NCI-H2081 (cell line): ENCODE measurements around the gene SORCS2.

Experiments used
- DNase-seq, 2 experiments: peaks; one replicate each; lab custom pipeline; 2025; lab: John Stamatoyannopoulos, UW

Gene SORCS2

DNA sequence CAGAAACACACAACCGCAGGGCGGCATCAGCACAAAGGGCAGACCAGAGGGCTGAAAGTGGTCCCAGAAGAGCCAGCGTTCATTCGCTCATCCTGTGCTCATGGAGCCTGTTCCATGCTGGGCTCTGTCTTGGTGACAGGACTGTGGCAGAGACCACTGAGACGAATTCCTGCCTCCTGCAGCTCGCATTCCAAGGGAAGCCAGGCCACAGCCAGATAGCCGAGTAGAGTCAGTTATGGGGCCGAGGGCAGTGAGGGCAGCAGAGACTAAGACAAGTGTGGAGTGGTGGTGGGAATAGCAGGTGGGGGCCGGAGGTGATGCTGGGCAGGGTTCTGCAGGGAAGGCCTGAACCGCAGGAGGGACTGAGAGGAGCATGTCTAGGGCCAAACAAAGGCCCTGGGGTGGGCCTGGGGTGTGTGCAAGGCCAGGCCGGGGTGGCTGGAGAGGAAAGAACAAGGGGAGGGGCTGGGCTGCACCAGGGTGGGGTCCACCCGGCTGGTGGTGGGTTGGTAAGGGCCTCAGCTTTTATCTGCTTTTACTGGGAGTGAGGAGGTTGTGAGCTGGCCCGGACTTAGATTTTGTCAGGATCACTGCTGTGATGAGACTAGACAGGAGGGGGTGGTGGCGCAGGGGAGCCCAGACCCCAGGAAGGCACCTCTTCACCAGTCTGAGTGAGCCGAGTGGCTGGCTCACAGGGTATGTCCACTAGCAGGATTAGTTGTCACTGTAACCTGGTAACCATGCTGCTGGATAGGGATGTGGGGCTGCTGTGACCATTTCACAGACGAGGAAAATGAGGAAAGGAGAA, 236.1 kb downstream of the SORCS2 start:
- DNase-seq = no peak

DNA sequence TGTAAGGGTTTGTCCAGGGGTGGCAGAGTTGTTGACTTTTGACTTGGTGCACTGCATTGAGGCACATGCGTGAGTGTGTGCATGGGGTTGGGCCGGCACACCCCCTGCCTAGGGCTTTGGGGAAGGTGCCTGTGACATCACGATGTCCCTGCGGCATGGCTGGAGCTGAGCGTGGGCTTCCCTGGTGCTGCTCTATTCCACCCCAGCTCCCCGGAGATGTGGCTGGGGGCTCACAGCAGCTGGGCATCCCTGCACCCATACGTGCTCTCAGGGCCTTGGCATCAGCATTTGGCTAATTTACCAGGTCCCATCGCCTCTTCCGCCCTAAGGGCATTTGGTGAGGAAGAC, 236.7 kb downstream of the SORCS2 start:
- no peak for DNase-seq

DNA sequence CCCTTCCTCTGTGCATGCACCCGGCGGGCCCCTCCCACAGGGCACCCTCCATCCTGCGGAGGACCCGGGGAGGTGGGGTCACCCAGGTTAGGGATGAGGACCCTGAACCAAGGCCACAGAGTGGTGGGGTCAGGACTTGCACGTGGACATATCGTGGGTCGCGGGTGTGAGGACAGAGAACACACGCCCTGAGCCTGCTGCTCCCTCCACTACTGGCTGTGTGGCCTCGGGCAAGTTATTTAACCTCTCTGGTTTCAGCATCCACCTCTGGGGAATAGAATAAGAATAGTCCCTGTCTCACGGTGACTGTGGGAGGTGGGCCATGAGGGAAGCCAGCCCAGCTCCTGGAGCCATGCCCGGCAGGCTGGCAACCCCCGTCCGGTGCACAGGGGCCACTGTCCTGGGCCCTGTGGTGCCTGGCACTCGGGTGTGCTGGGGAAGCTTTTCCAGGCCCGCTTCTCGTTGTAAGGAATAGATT, 237.3 kb downstream of the SORCS2 start:
- no peak for DNase-seq

DNA sequence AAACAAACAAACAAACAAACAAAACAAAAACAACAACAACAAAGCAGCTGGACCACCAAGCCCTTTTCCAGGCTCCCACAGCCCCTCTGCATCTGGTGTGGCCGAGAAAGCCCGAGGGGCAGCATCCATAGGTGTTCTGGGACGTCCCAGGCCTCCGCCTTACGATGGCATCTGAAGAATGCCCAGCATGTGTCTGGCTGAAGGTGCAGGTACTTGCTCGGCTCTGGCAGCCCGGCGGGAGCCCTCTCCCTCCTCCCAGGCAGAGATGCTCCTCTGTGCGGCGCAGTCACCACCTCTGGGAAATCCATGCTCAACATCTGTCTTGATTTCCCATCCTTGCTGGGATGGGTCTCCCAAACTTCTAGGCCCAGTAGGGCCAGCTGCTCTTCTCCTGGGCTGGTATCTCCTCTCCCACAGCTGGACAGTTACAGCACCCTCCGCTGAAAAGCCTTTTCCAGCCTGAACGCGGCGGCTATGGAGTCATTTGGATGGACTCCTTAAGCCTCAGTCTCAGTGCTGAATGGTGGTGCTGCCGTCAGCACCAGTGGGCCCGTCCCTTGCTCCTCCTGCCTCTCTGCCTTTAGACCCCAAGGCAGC, 238.1 kb downstream of the SORCS2 start:
- no peak for DNase-seq

DNA sequence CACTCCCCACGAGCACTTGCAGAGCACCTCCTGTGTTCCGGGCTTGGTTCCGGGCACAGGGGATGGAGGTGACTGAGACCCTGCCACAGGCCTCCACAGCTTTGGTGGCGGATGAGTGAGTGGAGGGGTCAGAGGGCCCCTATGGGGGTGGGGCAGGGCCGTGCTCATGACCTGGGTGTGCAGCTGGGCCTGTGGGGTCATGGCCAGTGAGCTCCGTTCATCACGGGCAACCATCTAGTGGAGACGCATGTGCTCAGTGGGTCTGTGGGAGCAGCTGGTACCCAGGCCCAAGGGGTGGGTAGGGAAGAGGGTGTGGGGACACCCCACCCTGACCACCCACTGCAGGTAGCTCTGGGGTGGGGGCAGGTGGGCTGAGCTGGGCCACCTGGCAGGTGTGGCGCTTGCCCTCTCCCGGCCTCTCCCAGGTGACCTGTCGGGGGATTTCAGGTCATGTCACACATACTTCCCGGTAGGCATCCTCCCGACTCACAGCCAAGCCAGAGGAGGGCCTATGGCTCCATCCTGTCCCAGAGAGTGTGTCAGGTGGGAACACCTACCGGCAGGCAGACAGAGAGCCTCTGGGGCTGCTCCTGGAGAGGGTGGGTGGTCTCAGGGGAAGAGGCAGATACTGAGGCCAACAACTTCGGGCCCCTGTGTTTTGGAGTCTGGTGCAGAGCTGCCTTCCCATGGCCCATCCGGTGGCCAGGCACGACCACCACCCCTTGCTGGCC, 238.8 kb downstream of the SORCS2 start:
- DNase-seq = no peak

DNA sequence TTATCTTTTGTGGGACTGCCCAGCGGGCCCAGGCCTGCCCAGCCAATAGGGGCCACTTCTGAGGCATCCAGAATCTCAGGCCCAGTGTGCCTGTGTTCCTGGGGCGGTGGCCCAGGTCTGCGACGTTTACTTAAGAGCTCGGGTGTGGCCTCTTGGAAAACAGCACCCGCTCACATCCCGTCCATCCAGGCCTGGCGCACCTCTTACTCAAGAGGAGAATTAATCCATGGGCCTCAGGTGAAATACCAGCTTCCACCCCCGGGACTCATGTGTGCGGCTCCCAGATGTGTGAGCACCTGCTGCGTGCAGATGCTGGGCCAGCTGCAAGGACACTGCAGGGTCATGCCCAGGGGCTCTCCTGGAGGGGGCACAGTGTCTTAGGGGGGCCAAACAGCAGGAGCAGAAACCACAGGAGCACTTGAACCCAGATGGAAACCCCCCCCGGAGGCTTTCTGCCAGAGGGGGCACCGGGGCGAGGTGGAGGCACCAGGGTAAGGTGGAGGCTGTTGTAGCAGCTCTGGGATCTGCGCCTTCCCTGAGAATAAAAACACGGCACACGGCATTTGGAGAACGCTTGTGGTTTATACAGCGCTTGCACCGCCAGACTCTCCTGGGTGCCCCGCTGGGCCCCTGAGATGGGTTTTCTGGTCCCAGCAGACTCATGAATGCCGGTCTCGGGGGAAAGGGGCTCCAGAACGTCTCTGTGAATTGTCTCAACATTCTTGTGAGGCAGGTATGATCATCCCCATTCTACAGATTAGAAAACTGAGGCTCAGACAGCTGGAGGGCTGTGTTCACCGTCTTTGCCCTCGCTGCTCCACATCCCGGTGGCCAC, 239.6 kb downstream of the SORCS2 start:
- no peak for DNase-seq

DNA sequence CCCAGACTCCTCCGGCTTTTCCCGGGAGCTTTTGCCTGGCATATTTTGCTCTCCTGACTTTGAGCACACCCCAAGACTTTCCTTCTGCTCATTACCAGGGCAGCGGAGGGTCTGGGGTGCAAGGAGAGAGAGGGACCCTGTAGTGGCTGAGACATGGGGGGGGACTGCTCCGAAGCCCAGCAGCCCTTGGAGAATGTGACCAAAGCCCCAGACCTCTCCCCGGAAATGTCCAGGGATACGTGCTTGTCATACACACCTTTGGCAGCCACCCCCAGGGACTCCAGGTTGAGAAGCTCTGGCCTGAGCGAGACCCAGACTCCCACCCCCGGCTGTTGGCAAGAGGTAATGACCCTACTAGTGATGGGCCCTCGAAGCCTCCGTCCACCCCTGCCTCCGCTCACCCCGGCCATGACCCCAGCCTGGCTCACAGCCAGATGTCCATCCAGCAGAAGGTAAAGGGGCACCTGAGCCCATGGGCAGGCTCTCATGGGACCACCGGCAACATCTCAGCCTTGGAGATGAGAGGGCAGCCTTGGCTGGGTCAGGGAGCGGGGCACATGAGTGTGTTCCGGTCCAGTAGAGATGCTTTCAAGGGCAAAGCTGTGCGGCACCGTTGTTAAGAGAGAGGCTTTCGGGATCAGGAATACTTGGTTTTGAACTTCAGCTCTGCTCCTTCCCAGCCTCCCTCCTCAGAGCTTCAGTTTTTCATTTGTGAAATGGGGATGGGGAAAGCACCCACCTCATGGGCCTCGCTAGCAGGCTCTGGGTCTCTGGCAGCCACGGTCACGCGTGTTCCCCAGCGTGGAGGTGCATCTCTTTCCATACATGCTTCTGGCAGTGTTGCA, 240.4 kb downstream of the SORCS2 start:
- DNase-seq = no peak

DNA sequence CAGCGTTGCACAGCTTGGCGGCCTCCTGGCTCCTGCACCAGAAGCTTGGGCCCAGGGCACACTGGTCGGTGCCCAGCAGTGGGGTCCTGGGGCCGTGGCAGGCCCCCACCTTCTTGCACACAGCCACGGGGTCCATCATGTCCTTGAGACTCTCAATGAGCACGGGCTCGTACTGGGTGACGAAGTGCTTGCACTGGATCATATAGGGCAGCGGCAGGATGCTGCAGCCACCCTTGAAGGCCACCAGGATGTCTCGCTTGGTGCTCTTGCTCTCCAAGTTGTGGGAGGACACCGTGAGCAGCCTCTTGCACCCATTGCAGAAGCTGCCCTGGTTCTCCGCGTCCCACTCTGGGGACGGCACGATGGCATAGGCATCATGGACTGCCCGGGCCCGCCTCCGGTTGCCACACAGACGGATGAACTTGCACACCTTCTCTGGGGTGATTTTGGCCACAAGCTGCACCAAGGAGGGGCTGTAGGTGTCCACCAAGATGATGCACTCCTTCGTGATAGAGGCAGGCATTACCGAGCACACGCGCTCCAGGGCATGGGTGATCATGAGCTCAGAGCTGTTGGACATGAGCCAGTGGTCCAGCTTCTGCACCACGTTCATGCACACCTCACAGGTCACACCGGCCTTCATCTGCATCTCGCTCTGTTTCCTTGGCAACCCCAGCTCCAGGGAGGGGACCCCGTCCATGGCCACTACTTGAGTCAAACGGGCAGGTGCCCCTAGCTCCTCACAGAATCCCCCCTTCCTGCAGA, 241.2 kb downstream of the SORCS2 start:
- DNase-seq = no peak

DNA sequence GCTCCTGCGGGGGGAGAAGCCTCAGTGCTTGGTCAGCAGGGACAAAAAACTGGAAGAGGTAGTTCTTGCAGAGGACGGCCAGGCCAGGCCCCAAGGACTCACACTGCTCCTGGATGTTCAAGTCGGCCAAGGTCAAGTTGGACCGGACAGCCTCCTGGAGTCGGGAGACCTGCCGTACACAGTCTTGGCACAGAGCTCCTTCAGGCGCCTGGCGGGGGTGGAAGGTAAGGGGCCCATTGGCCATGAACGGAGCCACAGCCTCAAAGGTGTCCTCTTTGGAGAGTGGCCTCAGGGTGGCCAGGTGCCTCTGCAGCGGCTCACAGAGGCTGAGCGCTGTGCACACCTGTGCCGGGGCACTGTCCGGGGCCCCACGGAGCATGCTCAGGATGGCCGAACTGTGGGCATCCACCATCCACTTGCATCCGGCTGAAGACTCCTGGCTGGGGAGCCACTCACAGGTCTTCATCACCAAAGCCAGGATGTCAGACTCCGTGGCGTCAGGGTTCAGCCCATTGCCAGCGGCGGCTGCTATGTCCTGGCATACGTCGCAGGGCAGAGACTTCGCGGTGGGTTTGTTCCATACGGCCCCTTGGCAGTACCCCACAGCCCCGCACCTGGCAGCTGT, 241.9 kb downstream of the SORCS2 start:
- no peak for DNase-seq

DNA sequence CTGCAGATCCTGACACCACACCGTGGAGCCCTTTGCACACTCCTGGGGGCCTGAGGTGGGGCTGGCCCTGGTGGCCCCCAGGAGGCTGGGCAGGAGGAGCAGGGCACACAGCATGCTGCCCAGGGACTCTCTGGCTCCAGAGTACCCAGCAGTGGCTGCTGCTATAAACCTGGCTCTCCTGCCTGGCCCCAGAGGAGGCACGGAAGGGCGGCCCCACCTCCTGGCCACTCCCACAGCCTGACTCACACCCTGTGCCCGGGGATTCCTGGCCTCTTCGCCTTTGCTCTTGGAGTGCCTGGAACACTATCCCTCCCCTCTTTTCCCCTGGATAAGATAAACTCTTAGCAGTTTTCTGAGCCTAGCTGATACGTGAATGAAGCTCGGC, 242.4 kb downstream of the SORCS2 start, which contains the start of gene PSAPL1:
Gene PSAPL1, minus strand, starts transcription at position 165 of the 385 bp plus-strand sequence. Its CDS starts 51 bp downstream, at position 114.
- no peak for DNase-seq

DNA sequence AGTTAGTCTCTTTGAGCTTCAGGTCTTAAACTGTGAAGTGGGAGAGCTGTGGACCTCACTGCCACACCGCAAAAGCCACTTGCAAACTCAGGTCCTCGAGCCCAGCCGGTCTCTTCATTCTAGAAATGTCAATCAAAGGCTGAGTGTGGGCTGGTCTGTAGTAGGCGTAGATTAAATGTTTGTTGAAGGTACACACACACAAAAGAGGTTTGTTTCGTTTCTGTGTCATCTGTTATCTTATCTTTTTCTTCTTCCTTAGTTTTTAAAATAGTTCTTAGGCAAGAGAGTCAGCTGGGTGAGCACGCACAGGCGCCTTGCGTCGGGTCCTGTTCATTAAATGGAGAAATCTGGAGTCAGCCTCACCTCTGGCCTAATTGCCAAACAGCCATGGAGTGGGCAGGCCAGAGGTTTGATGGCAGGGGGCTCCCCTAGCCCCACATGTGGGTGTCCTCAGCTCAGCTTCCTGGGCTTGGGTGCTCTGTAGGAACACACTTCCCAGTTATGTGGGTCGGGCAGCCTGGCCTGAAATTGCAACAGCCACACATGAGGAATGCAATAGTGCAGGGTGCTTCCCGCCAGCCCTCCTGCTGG, 243.2 kb downstream of the SORCS2 start:
- no peak for DNase-seq

DNA sequence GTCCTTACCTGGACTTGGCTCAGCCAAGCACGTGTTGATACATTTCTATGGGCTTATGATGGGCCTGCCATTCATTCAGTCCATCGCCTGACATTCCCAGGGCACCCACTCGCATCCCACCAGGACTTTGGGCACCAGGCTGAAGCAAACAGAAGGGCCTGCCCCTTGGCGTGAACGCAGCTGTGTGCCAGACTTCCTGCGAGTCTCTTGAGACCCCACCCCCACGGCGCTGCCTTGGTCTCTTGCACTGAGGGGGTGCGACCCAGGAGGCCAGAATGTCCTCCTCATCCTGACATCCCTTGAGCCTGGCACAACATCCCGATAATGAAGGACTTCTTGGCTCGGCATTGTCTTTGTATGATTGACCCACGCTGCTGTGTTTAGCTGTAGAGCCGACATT, 243.9 kb downstream of the SORCS2 start:
- no peak for DNase-seq

DNA sequence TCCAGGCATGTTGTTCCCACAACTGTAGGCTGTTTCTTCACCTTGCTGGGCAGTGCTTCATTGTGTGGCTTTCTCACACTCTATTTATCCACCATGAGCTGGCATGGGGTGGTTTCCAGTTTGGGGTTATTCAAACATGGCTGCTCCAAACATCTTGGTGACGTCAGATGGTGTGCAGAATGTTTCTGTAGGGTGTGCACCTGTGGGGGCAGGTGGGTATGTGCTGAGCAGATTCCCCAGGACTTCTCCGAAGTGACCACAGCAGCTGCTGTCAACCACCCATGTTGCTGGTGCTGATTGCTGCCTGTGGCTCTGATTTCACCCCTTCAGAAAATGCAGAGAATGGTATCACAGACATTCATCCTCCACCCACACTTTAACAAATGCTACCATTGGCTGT, 247.4 kb downstream of the SORCS2 start:
- DNase-seq = no peak

DNA sequence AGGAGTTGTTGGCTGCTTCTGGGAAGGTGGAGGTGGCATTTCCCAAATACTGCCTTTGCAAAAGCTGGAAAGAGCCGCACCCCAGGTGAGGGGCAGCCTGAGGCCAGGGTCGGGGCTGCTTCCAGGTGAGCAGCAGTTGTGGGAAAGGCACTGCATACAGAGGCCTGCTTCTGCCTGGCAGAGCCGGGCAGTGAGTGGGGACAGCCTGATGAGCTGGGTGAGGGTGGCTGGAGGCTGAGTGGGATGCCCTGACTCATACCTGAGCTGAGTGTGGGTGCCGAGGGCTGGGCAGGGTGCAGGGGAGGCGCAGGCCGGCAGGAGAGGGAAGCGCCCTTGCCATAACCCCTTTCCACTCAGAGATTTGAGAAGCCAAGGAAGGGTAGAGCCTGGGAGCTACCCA, 248.9 kb downstream of the SORCS2 start:
- no peak for DNase-seq

DNA sequence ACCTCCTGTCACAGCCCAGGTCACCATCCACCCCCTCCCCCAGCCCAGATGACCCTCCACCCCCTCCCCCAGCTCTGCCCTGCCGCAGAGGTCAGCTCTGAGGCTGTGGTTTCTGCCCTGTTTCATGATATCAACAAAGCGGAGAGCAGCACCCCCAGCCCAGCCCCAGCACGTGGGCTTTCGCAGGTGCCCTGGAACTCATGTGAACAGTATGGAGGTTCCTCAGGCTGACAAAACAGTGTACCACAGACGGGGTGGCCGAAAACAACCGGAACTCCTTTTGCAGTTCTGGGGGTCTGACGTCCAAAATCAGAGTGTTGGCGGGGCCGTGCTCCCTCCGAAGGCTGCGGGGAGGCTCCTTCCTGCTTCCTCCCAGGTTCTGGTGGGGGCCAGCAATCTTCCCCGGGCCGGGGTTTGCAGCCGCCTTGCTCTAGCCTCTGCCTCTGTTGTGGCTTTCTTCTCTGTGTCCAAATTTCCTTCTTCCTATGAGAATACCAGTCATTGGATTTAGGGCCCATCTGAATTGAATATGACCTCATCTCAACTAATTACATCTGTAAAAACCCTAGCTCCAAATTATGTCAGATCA, 250.3 kb downstream of the SORCS2 start:
- DNase-seq = no peak

DNA sequence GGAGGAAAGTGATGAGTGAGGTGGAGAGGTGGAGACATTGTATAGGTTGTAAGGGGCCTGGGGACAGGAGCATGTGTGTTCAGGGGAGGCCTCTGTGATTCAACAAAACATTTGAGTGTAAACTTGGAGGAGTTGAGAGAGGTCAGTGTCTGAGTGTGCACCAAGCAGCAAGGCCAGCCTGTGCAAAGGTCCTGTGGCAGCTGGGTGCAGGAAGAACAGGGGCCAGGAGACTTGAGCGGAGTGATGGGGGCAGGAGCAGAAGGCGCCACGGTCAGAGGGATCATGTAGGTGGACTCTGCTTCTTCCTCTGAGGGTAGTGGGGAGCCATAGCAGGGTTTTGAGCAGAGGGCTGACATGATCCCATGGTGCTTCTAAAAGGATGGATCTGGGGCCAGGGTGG, 252.0 kb downstream of the SORCS2 start:
- no peak for DNase-seq

DNA sequence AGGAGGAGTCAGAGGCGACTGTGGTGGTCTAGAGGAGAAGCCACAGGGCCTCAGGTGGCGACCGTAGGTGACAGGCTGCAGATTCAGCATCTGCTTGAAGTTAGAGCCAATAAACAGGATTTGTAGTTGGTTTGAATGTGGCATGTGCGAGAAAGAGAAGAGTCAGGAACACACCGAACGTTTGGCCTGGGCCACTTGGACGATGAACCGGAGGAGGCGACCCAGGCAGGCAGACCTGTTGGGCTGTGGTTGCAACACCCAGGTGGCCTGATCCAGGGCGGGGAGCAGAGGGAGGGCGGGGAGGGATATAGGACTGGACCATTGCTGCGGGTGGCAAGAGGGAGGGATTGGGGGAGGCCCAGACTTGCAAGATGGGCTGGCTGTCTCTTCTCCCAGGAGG, 252.4 kb downstream of the SORCS2 start:
- no peak for DNase-seq

DNA sequence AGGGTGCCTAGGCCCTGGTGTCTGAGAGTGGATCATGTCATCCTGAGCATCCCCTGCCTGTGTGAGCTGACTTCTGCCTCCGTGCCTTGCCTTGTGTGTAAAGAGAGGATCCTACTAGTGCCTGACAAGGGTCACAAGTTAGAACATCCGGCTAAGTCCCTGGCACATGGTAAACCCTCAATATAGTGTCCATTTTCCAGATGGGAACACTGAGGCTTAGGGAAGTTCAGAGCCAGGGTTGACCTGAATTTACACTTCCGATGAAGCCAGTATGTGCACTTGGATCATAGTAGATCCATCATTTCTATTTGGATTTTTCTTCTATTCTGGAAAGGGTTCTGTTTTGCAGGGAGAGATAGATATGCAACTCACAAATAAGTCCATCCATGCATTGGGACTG, 254.9 kb downstream of the SORCS2 start:
- DNase-seq = no peak

DNA sequence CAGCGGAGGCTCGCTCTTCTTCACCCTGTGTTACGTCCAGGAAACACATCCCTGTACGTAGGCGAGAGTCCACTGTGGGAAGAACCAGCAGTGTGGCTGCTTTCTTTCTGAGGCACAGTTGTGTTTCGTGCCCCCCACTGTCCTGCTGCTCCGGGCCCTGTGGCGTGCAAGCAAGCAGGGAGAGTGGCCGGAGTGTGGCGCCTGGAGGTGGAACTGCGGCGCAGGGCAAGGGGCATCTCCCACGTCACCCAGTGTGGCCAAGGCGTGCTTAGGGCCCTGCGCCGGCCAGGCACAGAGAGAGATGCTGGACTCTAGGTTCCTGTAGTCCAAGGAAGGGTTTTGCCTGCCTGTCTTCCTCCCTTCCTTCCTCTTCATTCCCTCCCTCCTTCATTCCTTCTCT, 255.7 kb downstream of the SORCS2 start:
- no peak for DNase-seq
